IPS DF 19.7 (cell line): ENCODE results near the gene DOCK8.

Experiments used
- DNase-seq: peaks from one replicate; pipeline ENCODE4 v3.0.0-alpha.2; 2013; ENCODE audit warnings: low read depth, low spot score

Gene DOCK8

GRCh38 chr9:414595-414994, 199.9 kb downstream of the DOCK8 start:
- DNase-seq, result no peak

- no peak for DNase-seq
Observed at GRCh38 chr9:419571-420171, 205.0 kb downstream of the DOCK8 start.

- DNase-seq, result no peak
Observed at GRCh38 chr9:421896-422295, 207.2 kb downstream of the DOCK8 start.

- no peak for DNase-seq
Observed at GRCh38 chr9:426264-426663, 211.6 kb downstream of the DOCK8 start.

- no peak for DNase-seq
Observed at GRCh38 chr9:426976-427375, 212.3 kb downstream of the DOCK8 start.

GRCh38 chr9:431701-432100, 217.0 kb downstream of the DOCK8 start:
- no peak for DNase-seq

GRCh38 chr9:436482-436881, 221.8 kb downstream of the DOCK8 start:
- no peak for DNase-seq

GRCh38 chr9:437066-437465, 222.4 kb downstream of the DOCK8 start:
- DNase-seq, result no peak

GRCh38 chr9:437574-438001, 222.9 kb downstream of the DOCK8 start:
- DNase-seq, result no peak

GRCh38 chr9:438066-438465, 223.4 kb downstream of the DOCK8 start:
- no peak for DNase-seq

GRCh38 chr9:438961-439768, 224.5 kb downstream of the DOCK8 start:
- no peak for DNase-seq

- DNase-seq, result no peak
Observed at GRCh38 chr9:441126-441525, 226.5 kb downstream of the DOCK8 start.

GRCh38 chr9:444528-444927, 229.9 kb downstream of the DOCK8 start:
- DNase-seq, result peak; percentile 67

- no peak for DNase-seq
Observed at GRCh38 chr9:445033-445432, 230.4 kb downstream of the DOCK8 start.

- DNase-seq, result no peak
Observed at GRCh38 chr9:446074-446699, 231.5 kb downstream of the DOCK8 start.

GRCh38 chr9:447230-448025, 232.8 kb downstream of the DOCK8 start:
- DNase-seq, result no peak

GRCh38 chr9:450057-450456, 235.4 kb downstream of the DOCK8 start:
- DNase-seq, result no peak

- DNase-seq, result no peak
Observed at GRCh38 chr9:450561-450960, 235.9 kb downstream of the DOCK8 start.

- no peak for DNase-seq
Observed at GRCh38 chr9:453832-454231, 239.2 kb downstream of the DOCK8 start.

GRCh38 chr9:456365-456764, 241.7 kb downstream of the DOCK8 start:
- no peak for DNase-seq

GRCh38 chr9:458590-458989, 243.9 kb downstream of the DOCK8 start:
- DNase-seq, result no peak
